Activated T-cell treated with anti-CD3 and anti-CD28 coated beads, Interleukin-2, amount 50 U/mL, for 72 hours (primary cell): ENCODE measurements around the gene GUCY1A1. TPM values are rescaled to one million over a fixed set of nuclear protein-coding genes. Genes with fewer than 3 reads are reported as not detected.

Experiments used
- ATAC-seq, 2 donors: fragments of 150-1000 bp; cut with Tn5 transposase; replicated peaks in 1 of 2; 2 replicates each; pipeline ENCODE4 v1.10.0; 2021; ENCODE audit warnings: moderate library complexity in 2 of 2, mild to moderate bottlenecking in 1 of 2
- DNase-seq, 2 donors: peaks; one replicate each; pipeline ENCODE4 v3.0.0; 2021 to 2022; ENCODE audit warnings: mixed read lengths in 1 of 2
- H3K27ac Mint-ChIP-seq: one replicate; pipeline ENCODE4 v1.8.0; 2022; ENCODE audit warnings: mild to moderate bottlenecking, moderate library complexity, mixed read lengths
- H3K27me3 Mint-ChIP-seq: one replicate; pipeline ENCODE4 v1.8.0; 2022; ENCODE audit warnings: low read depth, mixed read lengths
- H3K36me3 Mint-ChIP-seq, 2 donors: one replicate each; pipeline ENCODE4 v1.8.0; 2022; ENCODE audit warnings: mixed read lengths in 2 of 2, mild to moderate bottlenecking in 1 of 2; ENCODE audit not compliant: insufficient read depth in 2 of 2
- H3K4me1 Mint-ChIP-seq: one replicate; pipeline ENCODE4 v1.8.0; 2022; ENCODE audit warnings: low read depth, mixed read lengths
- H3K4me3 Mint-ChIP-seq, 2 donors: one replicate each; pipeline ENCODE4 v1.8.0; 2022; ENCODE audit warnings: mild to moderate bottlenecking in 2 of 2, mixed read lengths in 2 of 2, moderate library complexity in 2 of 2
- H3K9me3 Mint-ChIP-seq, 2 donors: one replicate each; pipeline ENCODE4 v1.8.0; 2022; ENCODE audit warnings: mixed read lengths in 2 of 2
- total RNA-seq, 2 donors: library from RNA; stranded (reverse); gene quantifications; one replicate each; pipeline ENCODE4 v1.2.3, GENCODE V29; 2022

Gene GUCY1A1
- total RNA-seq, 2 donors from 2014 or later, result 0.28 to 0.29 TPM

- no peak for ATAC-seq
- no peak for DNase-seq
- no peaks in the 10 kb centered on the region for H3K9me3 Mint-ChIP-seq
- H3K36me3 Mint-ChIP-seq, result peaks cover 4 to 7% of the 10 kb centered on the region in 2 donors
- no peaks in the 10 kb centered on the region for H3K4me1 Mint-ChIP-seq
- no peak overlapping the region for H3K27ac Mint-ChIP-seq
- no peak overlapping the region for H3K4me3 Mint-ChIP-seq
- peaks cover 20% of the 10 kb centered on the region for H3K27me3 Mint-ChIP-seq
These were observed 95.7 kb downstream of the GUCY1A1 start for GRCh38 chr4:155762334-155762733.

GRCh38 chr4:155763551-155763950 lies 96.9 kb downstream of the GUCY1A1 start:
- H3K4me1 Mint-ChIP-seq, result no peaks in the 10 kb centered on the region
- DNase-seq (no peak), ATAC-seq (no peak)
- H3K36me3 Mint-ChIP-seq, result peaks cover 1% of the 10 kb centered on the region in 2 donors
- H3K27ac Mint-ChIP-seq, result no peak overlapping the region
- H3K27me3 Mint-ChIP-seq, result peaks cover 12% of the 10 kb centered on the region
- H3K4me3 Mint-ChIP-seq, result no peak overlapping the region
- H3K9me3 Mint-ChIP-seq, result no peaks in the 10 kb centered on the region

DNA sequence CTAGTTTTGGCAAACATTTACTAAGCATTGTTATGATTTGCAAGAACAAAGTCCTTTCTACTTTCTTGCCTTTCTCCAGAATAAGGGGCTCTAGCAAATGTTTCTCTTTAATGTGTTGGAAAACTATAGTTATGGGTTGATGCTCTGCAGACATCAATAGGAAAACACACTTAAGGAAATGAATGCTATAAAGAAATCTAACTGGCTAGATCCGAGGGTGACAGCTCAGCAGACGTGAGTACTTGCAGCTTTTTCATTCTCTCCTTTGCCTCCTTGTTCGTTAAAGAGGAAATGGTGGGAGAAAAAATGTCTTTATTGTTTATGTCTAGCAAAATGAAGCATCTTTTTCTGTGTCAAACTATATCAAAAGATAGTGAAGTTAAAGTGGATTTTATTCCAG lies 98.5 kb downstream of the GUCY1A1 start:
- Mint-ChIP-seq H3K4me1 (no peaks in the 10 kb centered on the region), H3K27ac (no peak overlapping the region), H3K4me3 (no peak overlapping the region), H3K36me3 (no peaks in the 10 kb centered on the region), H3K27me3 (peaks cover 15% of the 10 kb centered on the region), H3K9me3 (no peaks in the 10 kb centered on the region)
- ATAC-seq (no peak), DNase-seq (no peak)

DNA sequence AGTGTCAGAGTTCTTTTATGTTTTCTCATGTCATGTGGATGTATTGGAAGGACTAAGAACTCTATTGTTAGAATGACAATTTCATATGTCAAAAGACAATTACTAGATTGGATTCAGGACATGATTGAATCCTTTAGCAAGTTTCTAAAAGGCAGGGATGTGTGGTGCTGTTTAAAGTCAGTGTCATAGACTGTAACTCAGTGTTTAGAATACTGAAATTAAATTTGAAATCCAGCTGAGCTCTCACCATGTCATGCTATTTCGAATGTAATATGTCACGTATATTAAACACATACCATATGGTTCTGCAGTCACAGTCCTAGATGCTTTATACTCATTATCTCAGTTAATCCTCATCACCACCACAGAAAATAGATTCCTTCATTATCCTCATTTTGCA lies 100.0 kb downstream of the GUCY1A1 start:
- Mint-ChIP-seq H3K4me1 (no peaks in the 10 kb centered on the region), H3K27me3 (peaks cover 6% of the 10 kb centered on the region), H3K27ac (no peak overlapping the region), H3K9me3 (no peaks in the 10 kb centered on the region), H3K4me3 (no peak overlapping the region), H3K36me3 (no peaks in the 10 kb centered on the region)
- ATAC-seq (no peak), DNase-seq (no peak)

GRCh38 chr4:155768370-155768769 lies 101.7 kb downstream of the GUCY1A1 start:
- ATAC-seq, result no peak

DNA sequence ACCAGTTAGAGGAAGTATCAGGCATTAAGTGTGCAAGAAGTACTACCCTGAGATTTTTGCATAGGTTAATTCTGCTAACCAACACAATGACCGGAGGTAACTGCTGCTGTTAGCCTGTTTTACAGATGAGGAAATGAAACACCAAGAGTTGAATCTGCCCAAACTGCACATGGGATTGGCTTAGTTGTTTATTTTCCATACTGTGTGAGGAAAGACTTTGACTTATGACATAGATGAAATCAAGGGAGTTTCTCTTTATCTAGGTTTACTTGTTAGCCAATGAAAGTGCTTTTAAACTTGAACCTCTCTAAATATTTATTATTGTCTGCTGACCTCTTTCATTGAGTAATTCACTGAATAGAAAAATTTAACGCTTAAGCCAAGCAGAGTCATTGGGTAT lies 102.4 kb downstream of the GUCY1A1 start:
- H3K4me1 Mint-ChIP-seq, result no peaks in the 10 kb centered on the region
- H3K4me3 Mint-ChIP-seq, result no peak overlapping the region
- DNase-seq (no peak), ATAC-seq (no peak)
- H3K9me3 Mint-ChIP-seq, result no peaks in the 10 kb centered on the region
- H3K27ac Mint-ChIP-seq, result no peak overlapping the region
- no peaks in the 10 kb centered on the region for H3K36me3 Mint-ChIP-seq
- H3K27me3 Mint-ChIP-seq, result peaks cover 6% of the 10 kb centered on the region

More at GRCh38 chr4:155768370-155768769, 101.7 kb downstream of the GUCY1A1 start:
- no peaks in the 10 kb centered on the region for H3K9me3 Mint-ChIP-seq
- H3K4me3 Mint-ChIP-seq, result no peak overlapping the region
- no peaks in the 10 kb centered on the region for H3K4me1 Mint-ChIP-seq
- H3K27me3 Mint-ChIP-seq, result peaks cover 6% of the 10 kb centered on the region
- H3K27ac Mint-ChIP-seq, result no peak overlapping the region
- H3K36me3 Mint-ChIP-seq, result no peaks in the 10 kb centered on the region
- no peak for DNase-seq

DNA sequence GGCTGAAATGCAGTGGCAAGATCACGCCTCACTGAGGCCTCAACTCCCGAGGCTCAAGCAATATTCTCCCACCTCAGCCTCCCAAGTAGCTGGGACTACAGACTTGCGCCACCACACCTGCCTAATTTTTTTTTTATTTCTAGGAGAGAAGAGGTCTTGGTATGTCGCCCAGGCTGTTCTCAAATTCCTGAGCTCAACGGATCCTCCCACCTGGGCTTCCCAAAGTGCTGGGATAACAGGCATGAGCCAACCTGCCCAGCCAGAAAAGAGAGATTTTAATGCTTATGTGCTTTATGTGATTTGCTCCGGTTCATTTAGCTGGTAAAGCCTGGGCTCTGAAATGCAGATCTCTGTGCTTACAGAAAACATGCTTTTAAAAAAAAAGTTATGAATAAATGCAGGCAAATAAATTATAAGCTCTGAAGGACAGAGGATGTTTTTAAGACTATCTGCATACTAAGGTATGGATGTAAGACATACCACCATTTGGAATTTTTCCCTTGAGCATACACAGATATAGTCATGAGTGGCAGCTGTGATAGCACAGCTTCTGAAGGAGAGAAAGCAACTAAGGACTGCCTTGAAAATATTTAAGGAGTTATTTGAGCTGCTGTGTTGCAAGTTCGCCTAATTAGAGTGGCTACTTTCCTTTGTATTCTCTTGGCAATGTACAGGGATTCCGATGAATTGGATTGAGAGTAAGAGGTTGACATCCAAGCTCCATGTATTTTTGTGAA lies 106.0 kb downstream of the GUCY1A1 start:
- Mint-ChIP-seq H3K4me3 (no peak overlapping the region), H3K4me1 (no peaks in the 10 kb centered on the region), H3K9me3 (no peaks in the 10 kb centered on the region), H3K27me3 (peaks cover 6% of the 10 kb centered on the region), H3K27ac (no peak overlapping the region), H3K36me3 (no peaks in the 10 kb centered on the region)
- no peak for ATAC-seq
- no peak for DNase-seq

- Mint-ChIP-seq H3K27ac (no peak overlapping the region), H3K4me1 (no peaks in the 10 kb centered on the region), H3K27me3 (peaks cover 6% of the 10 kb centered on the region), H3K4me3 (no peak overlapping the region), H3K9me3 (no peaks in the 10 kb centered on the region), H3K36me3 (no peaks in the 10 kb centered on the region)
- DNase-seq (no peak), ATAC-seq (no peak)
These were observed 106.7 kb downstream of the GUCY1A1 start for GRCh38 chr4:155773196-155773800.

DNA sequence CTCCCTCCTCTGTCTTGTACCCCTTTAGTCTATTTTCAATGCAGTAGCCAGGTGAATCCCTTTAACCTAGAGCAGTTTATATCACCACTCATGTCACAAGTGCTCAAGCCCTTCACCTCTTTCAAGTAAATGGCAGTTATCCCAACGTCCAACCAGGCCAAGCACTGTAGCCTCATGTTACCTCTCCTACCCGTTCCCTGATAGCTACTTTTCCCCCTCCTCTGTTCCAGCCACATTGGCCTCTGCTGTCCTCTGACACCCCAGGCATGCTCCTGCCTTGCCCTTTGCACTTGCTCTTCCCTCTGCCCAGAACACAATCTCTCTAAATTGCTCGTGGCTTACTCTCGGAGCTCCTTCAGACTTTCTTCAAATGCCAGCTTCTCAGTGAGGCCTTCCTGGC lies 107.4 kb downstream of the GUCY1A1 start:
- H3K4me3 Mint-ChIP-seq, result no peak overlapping the region
- H3K27me3 Mint-ChIP-seq, result peaks cover 2% of the 10 kb centered on the region
- DNase-seq, result no peak
- no peaks in the 10 kb centered on the region for H3K36me3 Mint-ChIP-seq
- no peaks in the 10 kb centered on the region for H3K9me3 Mint-ChIP-seq
- H3K27ac Mint-ChIP-seq, result no peak overlapping the region
- H3K4me1 Mint-ChIP-seq, result no peaks in the 10 kb centered on the region
- ATAC-seq, result no peak

- ATAC-seq (no peak), DNase-seq (no peak)
- H3K4me3 Mint-ChIP-seq, result no peak overlapping the region
- no peaks in the 10 kb centered on the region for H3K9me3 Mint-ChIP-seq
- H3K27ac Mint-ChIP-seq, result no peak overlapping the region
- H3K27me3 Mint-ChIP-seq, result no peaks in the 10 kb centered on the region
- no peaks in the 10 kb centered on the region for H3K36me3 Mint-ChIP-seq
- no peaks in the 10 kb centered on the region for H3K4me1 Mint-ChIP-seq
These were observed 111.5 kb downstream of the GUCY1A1 start for GRCh38 chr4:155777971-155778735.

- DNase-seq (no peak), ATAC-seq (no peak)
- no peaks in the 10 kb centered on the region for H3K27me3 Mint-ChIP-seq
- H3K27ac Mint-ChIP-seq, result no peak overlapping the region
- no peaks in the 10 kb centered on the region for H3K36me3 Mint-ChIP-seq
- no peak overlapping the region for H3K4me3 Mint-ChIP-seq
- no peaks in the 10 kb centered on the region for H3K9me3 Mint-ChIP-seq
- no peaks in the 10 kb centered on the region for H3K4me1 Mint-ChIP-seq
These were observed 114.1 kb downstream of the GUCY1A1 start for GRCh38 chr4:155780775-155781174.

DNA sequence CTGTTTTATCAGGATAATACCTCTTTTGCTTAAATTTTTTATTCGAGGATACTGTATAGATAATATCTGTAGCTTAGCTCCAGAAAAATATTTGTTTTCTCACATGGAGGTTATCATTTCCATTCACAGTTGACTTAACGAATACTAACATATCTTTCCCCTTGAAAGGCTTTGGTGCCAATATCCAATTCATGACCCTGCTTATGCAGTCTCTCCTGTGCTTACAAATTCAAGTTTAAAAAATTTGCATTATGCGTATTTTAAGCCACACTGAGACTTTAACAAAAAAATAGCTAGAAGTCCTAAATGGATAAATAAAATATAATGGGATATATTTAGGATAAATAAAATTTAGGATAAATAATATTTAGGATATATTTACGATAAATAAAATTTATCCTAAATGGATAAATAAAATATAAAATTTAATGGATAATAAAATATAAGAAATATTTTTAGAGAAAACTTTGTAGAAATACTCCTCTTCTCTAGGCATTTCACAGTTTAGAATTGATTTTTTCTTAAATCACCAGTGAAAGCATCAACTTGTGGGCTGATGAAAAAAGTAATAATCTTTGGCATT lies 114.7 kb downstream of the GUCY1A1 start:
- no peaks in the 10 kb centered on the region for H3K36me3 Mint-ChIP-seq
- no peak for DNase-seq
- no peak overlapping the region for H3K27ac Mint-ChIP-seq
- H3K27me3 Mint-ChIP-seq, result no peaks in the 10 kb centered on the region
- H3K9me3 Mint-ChIP-seq, result no peaks in the 10 kb centered on the region
- H3K4me3 Mint-ChIP-seq, result no peak overlapping the region
- no peak for ATAC-seq
- no peaks in the 10 kb centered on the region for H3K4me1 Mint-ChIP-seq
